SU-DHL-6 (cell line): ENCODE data around the gene SLC2A8.

Source experiments
- H2AFZ ChIP-seq: fragments of 200-600 bp; sonication (generic); 2 replicates; pipeline ENCODE4 v1.6.1; 2014; ENCODE audit warnings: low read depth, mild to moderate bottlenecking, moderate library complexity, mixed read lengths, antibody characterized with exemption, low read length; ENCODE audit not compliant: severe bottlenecking
- H3F3A ChIP-seq: fragments of 200-600 bp; shearing (Covaris generic); 2 replicates; pipeline ENCODE4 v1.6.0; 2016; ENCODE audit warnings: antibody characterized with exemption, mild to moderate bottlenecking; ENCODE audit not compliant: insufficient read depth
- H3K27ac ChIP-seq: fragments of 200-600 bp; sonication (generic); 2 replicates; pipeline ENCODE4 v1.5.1; 2016; ENCODE audit warnings: low read depth, mild to moderate bottlenecking, low read length, moderate library complexity, mixed read lengths
- H3K27me3 ChIP-seq: fragments of 200-600 bp; sonication (generic), shearing (Covaris generic); 2 replicates; pipeline ENCODE4 v1.6.0; 2014; ENCODE audit warnings: mild to moderate bottlenecking, low read length
- H3K36me3 ChIP-seq: fragments of 200-600 bp; sonication (generic); 2 replicates; pipeline ENCODE4 v1.6.1; 2014; ENCODE audit warnings: mild to moderate bottlenecking, low read length, mixed read lengths
- H3K4me2 ChIP-seq: fragments of 300-600, 200-600 bp; shearing (Covaris generic), sonication (generic); 2 replicates; pipeline ENCODE4 v1.6.0; 2014; ENCODE audit warnings: low read length, low read depth, mild to moderate bottlenecking; ENCODE audit not compliant: poor library complexity, severe bottlenecking
- H3K4me3 ChIP-seq: fragments of 200-600 bp; sonication (generic); 2 replicates; pipeline ENCODE4 v1.5.1; 2014; ENCODE audit warnings: antibody characterized with exemption, low read length, mild to moderate bottlenecking, mixed read lengths; ENCODE audit not compliant: insufficient read depth, poor library complexity, severe bottlenecking
- H3K79me2 ChIP-seq: fragments of 200-600 bp; sonication (generic); 2 replicates; pipeline ENCODE4 v1.6.1; 2014; ENCODE audit warnings: mild to moderate bottlenecking, low read length, moderate library complexity; ENCODE audit not compliant: insufficient read depth
- H3K9ac ChIP-seq: fragments of 200-600 bp; sonication (generic); 2 replicates; pipeline ENCODE4 v1.7.0; 2014; ENCODE audit warnings: mild to moderate bottlenecking, low read length
- H3K9me2 ChIP-seq: fragments of 200-600 bp; sonication (generic); replicated peaks from 2 replicates; pipeline ENCODE4 v1.6.1; 2014; ENCODE audit warnings: low read length; ENCODE audit not compliant: insufficient read depth
- H3K9me3 ChIP-seq: fragments of 200-600 bp; sonication (generic); 2 replicates; pipeline ENCODE4 v1.6.1; 2014; ENCODE audit warnings: low read length, mixed read lengths; ENCODE audit not compliant: insufficient read depth
- H4K20me1 ChIP-seq: fragments of 200-600 bp; sonication (generic); 2 replicates; pipeline ENCODE4 v1.6.1; 2014; ENCODE audit warnings: low read depth, mild to moderate bottlenecking, antibody characterized with exemption, low read length, moderate library complexity, mixed read lengths
- CTCF ChIP-seq: fragments of 200-600 bp; sonication (generic); IDR thresholded peaks from one replicate; pipeline ENCODE4 v1.5.1; 2017; ENCODE audit warnings: antibody characterized with exemption, mild to moderate bottlenecking, low read length, moderate library complexity; ENCODE audit not compliant: insufficient read depth, poor library complexity, severe bottlenecking
- EZH2phosphoT487 ChIP-seq: fragments of 200-600 bp; sonication (generic), shearing (Covaris generic); conservative IDR thresholded peaks from 2 replicates; pipeline ENCODE4 v1.6.1; 2018; ENCODE audit warnings: mild to moderate bottlenecking, antibody characterized with exemption, low read length, moderate library complexity, mixed read lengths

SLC2A8 gene

GRCh38 chr9:127360829-127361228, 36.1 kb upstream of the SLC2A8 start:
- Histone ChIP-seq H3K36me3 (no peaks in the 10 kb centered on the region), H3K27me3 (no peaks in the 10 kb centered on the region), H3K9ac (no peak overlapping the region), H3K79me2 (no peaks in the 10 kb centered on the region), H4K20me1 (no peaks in the 10 kb centered on the region), H3K27ac (no peak overlapping the region), H2AFZ (no peak overlapping the region), H3K9me2 (no peaks in the 10 kb centered on the region), H3K4me3 (no peak overlapping the region), H3F3A (no peaks in the 10 kb centered on the region), H3K4me2 (no peak overlapping the region), H3K9me3 (no peaks in the 10 kb centered on the region)
- TF ChIP-seq CTCF (no peak), EZH2phosphoT487 (no peak)

- Histone ChIP-seq H3K27ac (no peak overlapping the region), H3K9me2 (no peaks in the 10 kb centered on the region), H4K20me1 (no peaks in the 10 kb centered on the region), H3F3A (no peaks in the 10 kb centered on the region), H2AFZ (no peak overlapping the region), H3K9me3 (no peaks in the 10 kb centered on the region), H3K36me3 (no peaks in the 10 kb centered on the region), H3K27me3 (no peaks in the 10 kb centered on the region), H3K4me2 (no peak overlapping the region), H3K79me2 (no peaks in the 10 kb centered on the region), H3K9ac (no peak overlapping the region), H3K4me3 (no peak overlapping the region)
- TF ChIP-seq EZH2phosphoT487, result no peak
- no peak for TF ChIP-seq CTCF
Observed at GRCh38 chr9:127361561-127361960, 35.4 kb upstream of the SLC2A8 start.

- Histone ChIP-seq H3K9me2 (no peaks in the 10 kb centered on the region), H3K27ac (no peak overlapping the region), H4K20me1 (no peaks in the 10 kb centered on the region), H3F3A (no peaks in the 10 kb centered on the region), H2AFZ (no peak overlapping the region), H3K79me2 (no peaks in the 10 kb centered on the region), H3K4me2 (no peak overlapping the region), H3K27me3 (no peaks in the 10 kb centered on the region), H3K9me3 (no peaks in the 10 kb centered on the region), H3K36me3 (no peaks in the 10 kb centered on the region), H3K9ac (no peak overlapping the region), H3K4me3 (no peak overlapping the region)
- TF ChIP-seq EZH2phosphoT487 (no peak), CTCF (no peak)
Observed at GRCh38 chr9:127362829-127363228, 34.1 kb upstream of the SLC2A8 start.
